OCI-LY7 (cell line): ENCODE data around the gene MNT.

Source experiments
- EZH2phosphoT487 ChIP-seq: fragments of 200-600 bp; sonication (generic); IDR thresholded peaks from 2 replicates; pipeline ENCODE4 v1.6.1; 2018; ENCODE audit warnings: low read depth, borderline replicate concordance, mild to moderate bottlenecking, mixed run types, antibody characterized with exemption, low read length, moderate library complexity, mixed read lengths
- TF ChIP-seq, protein P1 (sequence below): fragments of 200-600 bp; sonication (generic); conservative IDR thresholded peaks from 2 replicates; pipeline ENCODE4 v1.5.1; 2014; ENCODE audit warnings: mild to moderate bottlenecking, antibody characterized with exemption, low read length, moderate library complexity, mixed read lengths

DNA sequence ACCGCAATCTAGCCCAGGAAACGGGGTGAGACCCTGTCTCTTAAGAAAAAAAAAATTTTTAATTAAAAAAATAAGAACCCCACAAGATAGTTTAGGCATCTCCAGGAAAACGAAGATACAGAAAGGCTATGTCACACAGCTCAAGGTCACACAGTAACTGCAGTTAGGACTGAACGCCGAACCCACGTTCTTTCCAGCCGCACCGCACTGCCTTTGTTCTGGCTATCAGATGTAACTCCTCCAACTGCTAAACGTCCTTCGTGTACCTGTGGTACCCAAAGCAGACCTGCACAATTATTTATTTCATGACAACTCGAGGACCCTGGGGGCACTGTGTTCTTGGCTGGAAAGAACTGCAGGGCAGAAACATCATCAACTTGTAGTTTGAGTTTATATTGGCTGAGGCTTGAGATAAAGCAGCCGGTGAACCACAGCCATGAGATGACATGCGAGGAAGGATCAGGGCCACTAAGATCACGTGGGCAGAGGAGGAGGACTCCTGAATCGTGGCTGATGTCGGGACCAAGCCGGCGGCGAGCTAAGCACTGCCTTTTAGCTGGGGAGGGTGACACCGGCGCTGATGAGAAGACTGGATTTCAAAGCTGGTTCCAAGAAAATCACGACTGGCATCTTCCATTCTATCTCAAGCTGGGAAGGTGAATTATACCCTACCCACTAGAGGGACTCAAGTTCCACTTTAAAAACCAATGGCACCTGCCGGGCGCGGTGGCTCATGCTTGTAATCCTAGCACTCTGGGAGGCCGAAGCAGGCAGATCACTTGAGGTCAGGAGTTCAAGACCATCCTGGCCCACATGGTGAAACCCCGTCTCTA, 20.7 kb upstream of the MNT start:
- TF ChIP-seq, protein P1, sequence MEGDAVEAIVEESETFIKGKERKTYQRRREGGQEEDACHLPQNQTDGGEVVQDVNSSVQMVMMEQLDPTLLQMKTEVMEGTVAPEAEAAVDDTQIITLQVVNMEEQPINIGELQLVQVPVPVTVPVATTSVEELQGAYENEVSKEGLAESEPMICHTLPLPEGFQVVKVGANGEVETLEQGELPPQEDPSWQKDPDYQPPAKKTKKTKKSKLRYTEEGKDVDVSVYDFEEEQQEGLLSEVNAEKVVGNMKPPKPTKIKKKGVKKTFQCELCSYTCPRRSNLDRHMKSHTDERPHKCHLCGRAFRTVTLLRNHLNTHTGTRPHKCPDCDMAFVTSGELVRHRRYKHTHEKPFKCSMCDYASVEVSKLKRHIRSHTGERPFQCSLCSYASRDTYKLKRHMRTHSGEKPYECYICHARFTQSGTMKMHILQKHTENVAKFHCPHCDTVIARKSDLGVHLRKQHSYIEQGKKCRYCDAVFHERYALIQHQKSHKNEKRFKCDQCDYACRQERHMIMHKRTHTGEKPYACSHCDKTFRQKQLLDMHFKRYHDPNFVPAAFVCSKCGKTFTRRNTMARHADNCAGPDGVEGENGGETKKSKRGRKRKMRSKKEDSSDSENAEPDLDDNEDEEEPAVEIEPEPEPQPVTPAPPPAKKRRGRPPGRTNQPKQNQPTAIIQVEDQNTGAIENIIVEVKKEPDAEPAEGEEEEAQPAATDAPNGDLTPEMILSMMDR = peak; percentile 41; the same call in 1 of the 2 replicates
- no peak for TF ChIP-seq EZH2phosphoT487
